ENCODE measurements around the gene COL6A3.

Gene COL6A3

GRCh38 chr2:237280229-237280628, 133.7 kb downstream of the COL6A3 start:
- H3K4me3 ChIP-seq (ENCODE audit: low read length) = no peak overlapping the region
- no peaks in the 10 kb centered on the region for H3K27me3 ChIP-seq (ENCODE audit: control insufficient read depth, insufficient read depth, low read length)
- H3K4me1 ChIP-seq (ENCODE audit: control insufficient read depth, insufficient read depth, low read length) = peaks cover 63% of the 10 kb centered on the region
- H3K36me3 ChIP-seq (ENCODE audit: insufficient read depth, low read length) = no peaks in the 10 kb centered on the region
- no peaks in the 10 kb centered on the region for H3K9me3 ChIP-seq (replicated peaks; ENCODE audit: low read length)
- H3K9ac ChIP-seq (ENCODE audit: low read depth, low read length) = peak overlapping the region; percentile 71
- peak overlapping the region; percentile 40 for H3K4me2 ChIP-seq (ENCODE audit: low read length)

- Histone ChIP-seq H3K9ac (ENCODE audit: low read depth, low read length) (peak overlapping the region; percentile 71), H3K9me3 (replicated peaks; ENCODE audit: low read length) (no peaks in the 10 kb centered on the region)
Observed at GRCh38 chr2:237279012-237279768, 134.8 kb downstream of the COL6A3 start.

GRCh38 chr2:237278568-237278967, 135.4 kb downstream of the COL6A3 start:
- peak overlapping the region; percentile 71 for H3K9ac ChIP-seq (ENCODE audit: low read depth, low read length)
- H3K4me1 ChIP-seq (ENCODE audit: control insufficient read depth, insufficient read depth, low read length) = peaks cover 57% of the 10 kb centered on the region
- no peaks in the 10 kb centered on the region for H3K27me3 ChIP-seq (ENCODE audit: control insufficient read depth, insufficient read depth, low read length)
- no peaks in the 10 kb centered on the region for H3K9me3 ChIP-seq (replicated peaks; ENCODE audit: low read length)
- H3K4me2 ChIP-seq (ENCODE audit: low read length) = peak overlapping the region; percentile 52
- no peak overlapping the region for H3K4me3 ChIP-seq (ENCODE audit: low read length)
- H3K36me3 ChIP-seq (ENCODE audit: insufficient read depth, low read length) = no peaks in the 10 kb centered on the region

More at GRCh38 chr2:237279012-237279768, 134.8 kb downstream of the COL6A3 start:
- no peaks in the 10 kb centered on the region for H3K27me3 ChIP-seq (ENCODE audit: control insufficient read depth, insufficient read depth, low read length)
- no peaks in the 10 kb centered on the region for H3K36me3 ChIP-seq (ENCODE audit: insufficient read depth, low read length)
- peak overlapping the region; percentile 10 for H3K4me3 ChIP-seq (ENCODE audit: low read length)
- peaks cover 63% of the 10 kb centered on the region for H3K4me1 ChIP-seq (ENCODE audit: control insufficient read depth, insufficient read depth, low read length)
- H3K4me2 ChIP-seq (ENCODE audit: low read length) = peak overlapping the region; percentile 52

- Histone ChIP-seq H3K4me3 (ENCODE audit: low read length) (no peak overlapping the region), H3K27me3 (ENCODE audit: control insufficient read depth, insufficient read depth, low read length) (no peaks in the 10 kb centered on the region), H3K9ac (ENCODE audit: low read depth, low read length) (no peak overlapping the region), H3K9me3 (replicated peaks; ENCODE audit: low read length) (no peaks in the 10 kb centered on the region), H3K36me3 (ENCODE audit: insufficient read depth, low read length) (no peaks in the 10 kb centered on the region), H3K4me2 (ENCODE audit: low read length) (no peak overlapping the region), H3K4me1 (ENCODE audit: control insufficient read depth, insufficient read depth, low read length) (peaks cover 42% of the 10 kb centered on the region)
Observed at GRCh38 chr2:237276716-237277490, 137.1 kb downstream of the COL6A3 start.
